ENCODE measurements around the gene AFAP1L2. TPM values are rescaled to one million over a fixed set of nuclear protein-coding genes. Genes with fewer than 3 reads are reported as not detected.
A peak's percentile ranks its signal among the peaks of the same experiment; 100 is the strongest.

The AFAP1L2 gene
- total and polyA plus RNA-seq, 4 experiments from 2014 or later: 0.50 to 4.3 (median 2.3) TPM

DNA sequence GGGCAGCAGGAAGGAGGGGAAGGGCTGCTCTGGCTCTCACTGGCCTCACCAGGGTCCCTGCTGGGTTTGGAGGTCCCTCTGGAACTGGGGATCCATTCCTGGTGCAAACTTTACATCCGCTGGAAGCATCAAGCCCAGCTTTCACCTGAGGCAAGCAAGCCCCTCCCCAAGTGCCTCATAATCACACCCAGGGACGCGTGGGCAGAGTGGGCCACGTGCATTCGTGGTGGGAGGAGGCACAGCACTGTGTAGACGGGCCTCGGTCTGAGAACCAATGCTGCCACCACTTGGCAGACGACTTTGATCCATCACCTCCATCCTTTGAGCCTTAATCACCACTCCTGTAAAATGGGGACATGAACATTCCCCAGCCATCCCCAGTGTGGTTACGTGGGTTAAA is 91.2 kb downstream of the AFAP1L2 start:
- intact Hi-C loops (cut with micrococcal nuclease): no loop called here
- POLR2A ChIA-PET (ENCODE audit: partially characterized antibody): interaction anchor here (1.0 kb wide), 1 partner anchor 9 kb away, joined by 3 read pairs; no protein-coding TSS in a partner anchor
- no peak for DNase-seq
- no peak overlapping the region for H3K4me3 Mint-ChIP-seq
- peaks cover 0 to 2% of the 10 kb centered on the region in 2 donors for H3K27me3 Mint-ChIP-seq
- no peaks in the 10 kb centered on the region for H3K36me3 Mint-ChIP-seq
- H3K4me1 Mint-ChIP-seq: no peaks in the 10 kb centered on the region
- CTCF ChIA-PET (ENCODE audit: partially characterized antibody): interaction anchor here (2.5 kb wide), 1 partner anchor 10 kb away, joined by 21 read pairs; no protein-coding TSS in a partner anchor
- Histone ChIP-seq H3K9me3 (ENCODE audit: control insufficient read depth in 1 of 2, low read length in 2 of 2) (no peaks in the 10 kb centered on the region), H3K27ac (ENCODE audit: low read depth, low read length) (no peak overlapping the region), H3K27me3 (ENCODE audit: insufficient read depth, low read length) (no peaks in the 10 kb centered on the region), H3K36me3 (ENCODE audit: insufficient read depth, low read length) (no peaks in the 10 kb centered on the region), H3K4me3 (ENCODE audit: low read length in 2 of 2) (no peak overlapping the region), H3K4me1 (ENCODE audit: insufficient read depth, low read length) (no peaks in the 10 kb centered on the region)
- no peaks in the 10 kb centered on the region for H3K9me3 Mint-ChIP-seq
- H3K27ac Mint-ChIP-seq: no peak overlapping the region

DNA sequence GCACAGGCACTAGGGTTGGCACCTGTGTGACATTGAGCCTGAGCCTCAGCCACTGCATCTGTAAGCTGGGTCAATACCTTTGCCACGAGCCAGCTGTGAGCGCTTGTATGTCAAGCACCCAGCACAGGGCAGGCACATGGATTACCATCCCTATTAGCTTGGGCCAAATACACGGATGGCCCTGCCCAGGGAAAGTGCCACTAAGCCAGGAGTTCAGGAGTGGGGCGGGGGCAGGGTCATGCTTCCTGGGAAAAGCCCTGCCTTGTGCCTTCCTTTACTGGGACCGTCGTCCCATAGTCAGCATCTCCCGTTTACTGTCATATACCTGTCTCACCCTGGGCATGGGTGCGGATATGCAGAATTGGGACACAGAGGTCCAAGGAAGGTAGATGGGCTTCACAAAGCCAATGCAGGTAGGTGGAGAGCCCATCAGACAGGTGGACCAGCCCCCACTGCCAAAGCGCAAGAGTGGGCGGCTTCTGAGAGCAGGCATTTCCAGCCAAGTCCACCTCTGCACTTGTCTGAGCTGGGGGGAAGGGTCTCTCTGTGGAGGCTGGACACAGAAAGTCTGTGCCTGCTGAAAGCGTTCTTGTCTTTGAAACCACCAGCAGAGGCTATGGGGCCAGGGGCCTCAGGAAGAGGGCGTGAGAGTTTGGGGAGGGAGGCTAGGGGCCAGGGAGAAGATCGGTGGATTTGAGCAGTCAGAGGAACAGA is 92.6 kb downstream of the AFAP1L2 start:
- CTCF ChIA-PET (ENCODE audit: partially characterized antibody): interaction anchor here (1.3 to 2.5 kb wide), 2 partner anchors 8 to 11 kb away, joined by 3 to 21 read pairs; no protein-coding TSS in a partner anchor
- no peak overlapping the region for H3K27ac Mint-ChIP-seq

DNA sequence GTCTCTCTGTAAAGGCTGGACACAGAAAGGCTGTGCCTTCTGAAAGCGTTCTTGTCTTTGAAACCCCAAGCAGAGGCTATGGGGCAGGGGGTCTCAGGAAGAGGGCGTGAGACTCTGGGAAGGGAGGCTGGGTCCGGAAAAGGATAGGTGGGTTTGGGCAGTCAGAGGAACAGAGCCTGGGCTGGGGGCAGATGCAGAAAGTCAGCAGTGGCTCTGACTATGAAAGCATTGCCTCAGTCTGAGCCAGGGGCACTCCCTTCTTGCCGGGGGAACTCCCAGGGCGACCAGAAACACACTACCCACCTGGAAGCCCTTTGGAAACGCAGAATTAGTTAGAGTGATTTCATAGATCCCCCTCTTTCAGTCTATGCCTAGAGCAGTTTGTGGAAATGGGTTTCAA is 93.3 kb downstream of the AFAP1L2 start:
- intact Hi-C loops (cut with micrococcal nuclease): no loop called here
- Histone ChIP-seq H3K4me3 (ENCODE audit: low read length in 2 of 2) (no peak overlapping the region), H3K27ac (ENCODE audit: low read depth, low read length) (no peak overlapping the region), H3K27me3 (ENCODE audit: insufficient read depth, low read length) (no peaks in the 10 kb centered on the region), H3K4me1 (ENCODE audit: insufficient read depth, low read length) (no peaks in the 10 kb centered on the region), H3K9me3 (ENCODE audit: control insufficient read depth in 1 of 2, low read length in 2 of 2) (no peaks in the 10 kb centered on the region), H3K36me3 (ENCODE audit: insufficient read depth, low read length) (no peaks in the 10 kb centered on the region)
- no peak overlapping the region for H3K4me3 Mint-ChIP-seq
- DNase-seq: no peak
- H3K36me3 Mint-ChIP-seq: no peaks in the 10 kb centered on the region
- H3K27ac Mint-ChIP-seq: no peak overlapping the region
- CTCF ChIA-PET (ENCODE audit: partially characterized antibody): no interaction called here
- H3K27me3 Mint-ChIP-seq: peaks cover 0 to 2% of the 10 kb centered on the region in 2 donors
- no peaks in the 10 kb centered on the region for H3K9me3 Mint-ChIP-seq
- no peaks in the 10 kb centered on the region for H3K4me1 Mint-ChIP-seq
- POLR2A ChIA-PET (ENCODE audit: partially characterized antibody): no interaction called here

More for the DNA sequence above, 92.6 kb downstream of the AFAP1L2 start:
- Mint-ChIP-seq H3K4me3 (no peak overlapping the region), H3K36me3 (no peaks in the 10 kb centered on the region), H3K27me3 (peaks cover 0 to 2% of the 10 kb centered on the region in 2 donors), H3K9me3 (no peaks in the 10 kb centered on the region), H3K4me1 (no peaks in the 10 kb centered on the region)
- DNase-seq: no peak
- Histone ChIP-seq H3K9me3 (ENCODE audit: control insufficient read depth in 1 of 2, low read length in 2 of 2) (no peaks in the 10 kb centered on the region), H3K4me3 (ENCODE audit: low read length in 2 of 2) (no peak overlapping the region), H3K36me3 (ENCODE audit: insufficient read depth, low read length) (no peaks in the 10 kb centered on the region), H3K27me3 (ENCODE audit: insufficient read depth, low read length) (no peaks in the 10 kb centered on the region), H3K4me1 (ENCODE audit: insufficient read depth, low read length) (no peaks in the 10 kb centered on the region), H3K27ac (ENCODE audit: low read depth, low read length) (no peak overlapping the region)
- POLR2A ChIA-PET (ENCODE audit: partially characterized antibody): no interaction called here
- intact Hi-C loops (cut with micrococcal nuclease): no loop called here

DNA sequence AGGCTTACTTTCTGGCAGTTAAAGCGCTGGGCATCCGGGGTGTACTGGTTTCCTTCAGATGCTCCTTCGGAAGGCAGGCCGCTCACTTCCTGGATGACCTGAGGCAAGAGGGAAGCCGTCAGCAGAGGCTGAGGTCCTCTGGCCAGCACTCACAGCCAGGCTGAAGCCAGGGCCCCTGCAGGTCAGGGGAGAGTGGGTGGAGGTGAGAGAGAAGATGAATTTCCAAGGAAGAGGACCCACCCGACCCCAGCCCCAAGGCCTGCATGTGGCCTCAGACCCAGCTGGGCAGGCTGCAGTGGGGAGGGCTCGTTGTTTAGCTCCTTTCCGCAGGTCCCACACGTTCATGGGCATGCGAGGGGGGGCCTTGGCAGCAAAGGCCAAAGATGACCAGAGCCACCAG is 94.0 kb downstream of the AFAP1L2 start:
- Mint-ChIP-seq H3K4me1 (no peaks in the 10 kb centered on the region), H3K4me3 (no peak overlapping the region), H3K9me3 (no peaks in the 10 kb centered on the region), H3K27ac (no peak overlapping the region), H3K27me3 (peaks cover 0 to 2% of the 10 kb centered on the region in 2 donors), H3K36me3 (no peaks in the 10 kb centered on the region)
- ChIA-PET CTCF (ENCODE audit: partially characterized antibody) (no interaction called here), POLR2A (ENCODE audit: partially characterized antibody) (no interaction called here)
- no peak overlapping the region for H3K4me3 ChIP-seq (ENCODE audit: low read length in 2 of 2)
- H3K27me3 ChIP-seq (ENCODE audit: insufficient read depth, low read length): no peaks in the 10 kb centered on the region
- intact Hi-C loops (cut with micrococcal nuclease): no loop called here
- no peak for DNase-seq
- no peaks in the 10 kb centered on the region for H3K9me3 ChIP-seq (ENCODE audit: control insufficient read depth in 1 of 2, low read length in 2 of 2)
- H3K36me3 ChIP-seq (ENCODE audit: insufficient read depth, low read length): no peaks in the 10 kb centered on the region
- no peak overlapping the region for H3K27ac ChIP-seq (ENCODE audit: low read depth, low read length)
- H3K4me1 ChIP-seq (ENCODE audit: insufficient read depth, low read length): no peaks in the 10 kb centered on the region

DNA sequence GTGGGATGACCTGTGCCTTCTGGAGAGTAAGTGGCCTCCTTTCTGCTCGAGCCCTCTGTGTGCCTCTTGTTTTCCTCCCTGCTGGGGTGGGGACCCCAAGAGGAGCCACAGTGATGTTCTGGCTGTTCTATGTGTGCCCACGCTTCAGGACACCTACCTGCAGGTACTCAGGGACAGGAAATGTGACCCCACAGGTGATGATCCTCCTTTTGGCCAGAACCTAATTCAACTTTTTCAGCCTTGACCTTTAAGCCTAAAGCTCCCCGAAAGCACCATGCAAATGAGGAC is 95.0 kb downstream of the AFAP1L2 start:
- intact Hi-C loops (cut with micrococcal nuclease): no loop called here
- H3K27ac Mint-ChIP-seq: peak overlapping the region in 2 of 7 donors; percentile 1 to 39
- DNase-seq: no peak

DNA sequence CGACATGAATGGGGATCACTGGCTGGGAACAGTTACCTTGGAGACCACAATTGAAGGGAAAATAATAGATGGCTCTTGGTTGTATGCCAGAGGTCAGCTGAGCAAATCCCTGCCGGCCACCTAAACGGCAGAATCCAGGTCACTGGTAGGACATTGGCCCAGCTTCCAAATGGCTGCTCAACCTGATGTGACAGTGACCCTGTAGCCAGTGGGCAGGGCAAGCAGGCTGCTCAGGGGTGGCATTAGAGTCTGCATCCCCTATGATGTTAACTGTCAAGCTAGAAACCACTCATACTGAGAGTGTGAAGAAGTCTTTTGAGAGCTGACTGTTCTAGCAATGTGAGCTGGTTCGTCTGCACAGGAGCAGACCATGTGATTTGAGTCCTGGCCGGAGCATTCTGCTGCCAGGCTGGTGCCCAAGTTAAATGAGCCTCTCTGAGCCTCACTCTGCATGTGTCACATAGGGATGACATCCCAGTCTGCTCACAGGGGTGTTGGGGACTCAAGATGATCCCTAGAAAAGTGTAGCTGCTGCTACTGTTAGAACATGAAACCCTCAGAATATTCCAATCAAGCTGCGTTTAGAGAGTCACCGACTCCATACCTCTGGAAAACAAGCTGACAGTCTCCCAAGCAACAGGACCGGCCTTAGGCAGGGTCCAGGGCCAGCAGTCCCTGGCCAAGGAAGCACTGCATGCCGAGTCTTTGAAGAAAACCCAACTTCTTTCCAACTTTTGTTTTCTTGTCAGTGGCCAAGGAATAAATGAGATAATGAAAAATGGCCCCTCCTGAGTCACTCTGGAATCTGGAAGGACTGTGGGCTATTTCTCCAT is 95.6 kb downstream of the AFAP1L2 start:
- Mint-ChIP-seq H3K36me3 (peaks cover 0 to 1% of the 10 kb centered on the region in 2 donors), H3K9me3 (no peaks in the 10 kb centered on the region), H3K4me1 (peaks cover 4 to 10% (median 7%) of the 10 kb centered on the region in 4 donors), H3K4me3 (no peak overlapping the region), H3K27me3 (peaks cover 0 to 2% of the 10 kb centered on the region in 2 donors), H3K27ac (no peak overlapping the region)
- no peaks in the 10 kb centered on the region for H3K27me3 ChIP-seq (ENCODE audit: insufficient read depth, low read length)
- no peak overlapping the region for H3K4me3 ChIP-seq (ENCODE audit: low read length in 2 of 2)
- no peaks in the 10 kb centered on the region for H3K36me3 ChIP-seq (ENCODE audit: insufficient read depth, low read length)
- ChIA-PET CTCF (ENCODE audit: partially characterized antibody) (interaction anchor here (0.7 kb wide), 1 partner anchor 10 kb away, joined by 3 read pairs; no protein-coding TSS in a partner anchor), POLR2A (ENCODE audit: partially characterized antibody) (no interaction called here)
- intact Hi-C loops (cut with micrococcal nuclease): no loop called here
- DNase-seq: no peak
- H3K27ac ChIP-seq (ENCODE audit: low read depth, low read length): no peak overlapping the region
- H3K9me3 ChIP-seq (ENCODE audit: control insufficient read depth in 1 of 2, low read length in 2 of 2): no peaks in the 10 kb centered on the region
- peaks cover 5% of the 10 kb centered on the region for H3K4me1 ChIP-seq (ENCODE audit: insufficient read depth, low read length)

More for the DNA sequence above, 95.0 kb downstream of the AFAP1L2 start:
- ChIA-PET CTCF (ENCODE audit: partially characterized antibody) (no interaction called here), POLR2A (ENCODE audit: partially characterized antibody) (no interaction called here)
- Histone ChIP-seq H3K9me3 (ENCODE audit: control insufficient read depth in 1 of 2, low read length in 2 of 2) (no peaks in the 10 kb centered on the region), H3K27ac (ENCODE audit: low read depth, low read length) (no peak overlapping the region), H3K4me1 (ENCODE audit: insufficient read depth, low read length) (no peaks in the 10 kb centered on the region), H3K4me3 (ENCODE audit: low read length in 2 of 2) (no peak overlapping the region), H3K36me3 (ENCODE audit: insufficient read depth, low read length) (no peaks in the 10 kb centered on the region), H3K27me3 (ENCODE audit: insufficient read depth, low read length) (no peaks in the 10 kb centered on the region)
- Mint-ChIP-seq H3K36me3 (no peaks in the 10 kb centered on the region), H3K9me3 (no peaks in the 10 kb centered on the region), H3K27me3 (peaks cover 0 to 2% of the 10 kb centered on the region in 2 donors), H3K4me1 (peaks cover 0 to 4% (median 2%) of the 10 kb centered on the region in 4 donors), H3K4me3 (no peak overlapping the region)

DNA sequence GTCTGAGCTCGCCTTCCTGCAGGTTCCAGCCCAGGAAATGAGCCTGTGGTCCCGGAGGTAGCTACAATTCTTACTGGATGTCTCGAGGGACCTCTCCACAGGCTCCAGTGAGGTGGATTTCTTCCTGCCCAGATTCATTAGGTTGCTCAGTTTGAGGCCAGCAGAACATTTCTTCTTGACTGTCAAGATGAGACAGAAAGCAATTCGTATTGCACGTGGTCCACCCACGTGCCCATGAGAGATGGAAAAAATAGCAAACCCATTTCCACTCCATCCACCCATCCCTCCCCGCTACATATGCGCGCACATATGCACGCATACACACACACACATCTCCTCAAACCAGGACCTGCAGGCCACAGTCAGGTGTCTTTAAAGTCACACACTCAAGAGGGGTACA is 96.6 kb downstream of the AFAP1L2 start:
- no peaks in the 10 kb centered on the region for H3K9me3 Mint-ChIP-seq
- H3K27ac Mint-ChIP-seq: peak overlapping the region in 1 of 7 donors; percentile 10
- intact Hi-C loops (cut with micrococcal nuclease): no loop called here
- Histone ChIP-seq H3K27ac (ENCODE audit: low read depth, low read length) (no peak overlapping the region), H3K27me3 (ENCODE audit: insufficient read depth, low read length) (no peaks in the 10 kb centered on the region), H3K9me3 (ENCODE audit: control insufficient read depth in 1 of 2, low read length in 2 of 2) (no peaks in the 10 kb centered on the region), H3K4me3 (ENCODE audit: low read length in 2 of 2) (no peak overlapping the region), H3K36me3 (ENCODE audit: insufficient read depth, low read length) (no peaks in the 10 kb centered on the region), H3K4me1 (ENCODE audit: insufficient read depth, low read length) (peaks cover 7% of the 10 kb centered on the region)
- peaks cover 0 to 2% of the 10 kb centered on the region in 2 donors for H3K27me3 Mint-ChIP-seq
- H3K4me3 Mint-ChIP-seq: peak overlapping the region in 1 of 8 donors; percentile 62
- H3K36me3 Mint-ChIP-seq: peaks cover 0 to 1% of the 10 kb centered on the region in 2 donors
- POLR2A ChIA-PET (ENCODE audit: partially characterized antibody): no interaction called here
- H3K4me1 Mint-ChIP-seq: peaks cover 5 to 13% (median 8%) of the 10 kb centered on the region in 4 donors
- DNase-seq: no peak
- CTCF ChIA-PET (ENCODE audit: partially characterized antibody): interaction anchor here (0.7 kb wide), 1 partner anchor 9 kb away, joined by 3 read pairs; no protein-coding TSS in a partner anchor
